Measurements from ENCODE around the gene PPM1M. TPM values are rescaled to one million over a fixed set of nuclear protein-coding genes. Genes with fewer than 3 reads are reported as not detected.

PPM1M gene
- total and polyA plus RNA-seq, 8 donors = 7.9 to 44.9 (median 15.8) TPM

DNA sequence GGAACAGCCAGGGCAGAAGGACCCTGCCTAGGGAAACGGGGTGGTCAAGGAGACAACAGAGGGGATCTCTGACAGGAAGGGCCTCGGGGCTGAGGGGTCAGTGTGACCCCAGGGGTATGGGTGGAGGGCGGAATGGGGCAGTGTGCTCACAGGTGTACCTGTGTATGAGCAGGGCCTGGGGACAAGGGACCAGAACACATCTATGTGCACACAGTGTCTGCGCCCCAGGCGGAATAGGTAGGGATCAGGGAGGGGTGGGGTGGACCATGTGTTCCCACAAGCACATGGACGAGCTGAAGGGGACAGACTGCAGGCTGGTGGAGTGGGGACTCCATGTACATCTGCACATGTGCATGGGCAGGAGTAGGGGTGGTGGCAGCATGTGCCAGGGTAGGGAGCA, 15.1 kb upstream of the PPM1M start:
- TF ChIP-seq POLR2A (IDR thresholded peaks at IDR 0.05) (no peak), POLR2AphosphoS5 (IDR thresholded peaks at IDR 0.05) (no peak), EP300 (IDR thresholded peaks at IDR 0.05) (no peak)
- TF ChIP-seq, protein P1, sequence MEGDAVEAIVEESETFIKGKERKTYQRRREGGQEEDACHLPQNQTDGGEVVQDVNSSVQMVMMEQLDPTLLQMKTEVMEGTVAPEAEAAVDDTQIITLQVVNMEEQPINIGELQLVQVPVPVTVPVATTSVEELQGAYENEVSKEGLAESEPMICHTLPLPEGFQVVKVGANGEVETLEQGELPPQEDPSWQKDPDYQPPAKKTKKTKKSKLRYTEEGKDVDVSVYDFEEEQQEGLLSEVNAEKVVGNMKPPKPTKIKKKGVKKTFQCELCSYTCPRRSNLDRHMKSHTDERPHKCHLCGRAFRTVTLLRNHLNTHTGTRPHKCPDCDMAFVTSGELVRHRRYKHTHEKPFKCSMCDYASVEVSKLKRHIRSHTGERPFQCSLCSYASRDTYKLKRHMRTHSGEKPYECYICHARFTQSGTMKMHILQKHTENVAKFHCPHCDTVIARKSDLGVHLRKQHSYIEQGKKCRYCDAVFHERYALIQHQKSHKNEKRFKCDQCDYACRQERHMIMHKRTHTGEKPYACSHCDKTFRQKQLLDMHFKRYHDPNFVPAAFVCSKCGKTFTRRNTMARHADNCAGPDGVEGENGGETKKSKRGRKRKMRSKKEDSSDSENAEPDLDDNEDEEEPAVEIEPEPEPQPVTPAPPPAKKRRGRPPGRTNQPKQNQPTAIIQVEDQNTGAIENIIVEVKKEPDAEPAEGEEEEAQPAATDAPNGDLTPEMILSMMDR (IDR thresholded peaks at IDR 0.05) = no peak
- 89 to 94% (median 92%) methylated on average over 6 of the region's 6 CpGs for WGBS, 5 donors
- intact Hi-C loops (cut with DNase I; ENCODE audit: low total_unique reads) = no loop called here

DNA sequence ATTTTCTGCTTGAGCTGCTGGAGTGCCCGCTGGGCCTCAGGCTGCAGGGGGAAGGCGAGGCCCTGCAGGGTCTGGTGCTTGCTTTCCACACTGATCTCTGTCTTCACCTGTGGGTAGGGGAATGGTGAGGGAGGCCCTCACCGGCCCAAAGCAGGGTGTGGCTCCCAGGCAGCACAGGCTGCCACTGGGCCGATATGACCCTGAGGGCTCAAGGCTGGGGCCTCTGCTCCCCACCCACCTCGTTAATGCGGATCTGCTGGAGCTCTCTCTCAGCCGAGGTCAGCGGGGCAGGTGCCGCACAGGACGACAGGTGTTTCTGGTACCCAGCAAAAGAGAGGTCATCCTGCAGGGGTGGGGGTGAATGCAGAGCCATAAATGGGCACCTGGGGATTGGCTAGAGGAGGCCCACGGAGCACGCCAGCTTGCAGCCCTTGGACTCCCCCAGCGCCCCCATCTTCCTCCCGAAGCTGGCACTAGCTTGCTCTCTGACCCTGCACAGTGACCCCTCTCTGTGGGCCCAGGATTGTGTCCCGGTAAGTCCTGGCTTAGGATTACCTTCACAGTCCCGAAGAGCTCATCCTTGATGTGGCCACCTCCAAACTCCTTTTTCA, 14.6 kb upstream of the PPM1M start:
- Histone ChIP-seq H3K4me3 (no peak overlapping the region), H3K9me3 (no peaks in the 10 kb centered on the region), H3K27me3 (no peaks in the 10 kb centered on the region), H3K36me3 (peaks cover 50 to 80% (median 78%) of the 10 kb centered on the region in 4 donors), H3K4me1 (peaks cover 0 to 37% (median 29%) of the 10 kb centered on the region in 4 donors), H3K27ac (no peak overlapping the region)
- 83 to 90% (median 88%) methylated on average over 12 to 16 of the region's 16 CpGs for WGBS, 5 donors
- peak in 1 of 2 donors; percentile 12 for DNase-seq
- TF ChIP-seq POLR2AphosphoS5 (IDR thresholded peaks at IDR 0.05) = no peak
- TF ChIP-seq EP300 (IDR thresholded peaks at IDR 0.05) = no peak
- no peak for TF ChIP-seq POLR2A (IDR thresholded peaks at IDR 0.05)
- TF ChIP-seq, protein P1 (IDR thresholded peaks at IDR 0.05) = no peak
- intact Hi-C loops (cut with DNase I; ENCODE audit: low total_unique reads) = no loop called here

More for the DNA sequence above, 15.1 kb upstream of the PPM1M start:
- Histone ChIP-seq H3K27me3 (no peaks in the 10 kb centered on the region), H3K27ac (no peak overlapping the region), H3K36me3 (peaks cover 50 to 80% (median 78%) of the 10 kb centered on the region in 4 donors), H3K4me3 (no peak overlapping the region), H3K4me1 (peaks cover 0 to 33% (median 25%) of the 10 kb centered on the region in 4 donors), H3K9me3 (no peaks in the 10 kb centered on the region)
- DNase-seq = peak in 1 of 2 donors; percentile 2

DNA sequence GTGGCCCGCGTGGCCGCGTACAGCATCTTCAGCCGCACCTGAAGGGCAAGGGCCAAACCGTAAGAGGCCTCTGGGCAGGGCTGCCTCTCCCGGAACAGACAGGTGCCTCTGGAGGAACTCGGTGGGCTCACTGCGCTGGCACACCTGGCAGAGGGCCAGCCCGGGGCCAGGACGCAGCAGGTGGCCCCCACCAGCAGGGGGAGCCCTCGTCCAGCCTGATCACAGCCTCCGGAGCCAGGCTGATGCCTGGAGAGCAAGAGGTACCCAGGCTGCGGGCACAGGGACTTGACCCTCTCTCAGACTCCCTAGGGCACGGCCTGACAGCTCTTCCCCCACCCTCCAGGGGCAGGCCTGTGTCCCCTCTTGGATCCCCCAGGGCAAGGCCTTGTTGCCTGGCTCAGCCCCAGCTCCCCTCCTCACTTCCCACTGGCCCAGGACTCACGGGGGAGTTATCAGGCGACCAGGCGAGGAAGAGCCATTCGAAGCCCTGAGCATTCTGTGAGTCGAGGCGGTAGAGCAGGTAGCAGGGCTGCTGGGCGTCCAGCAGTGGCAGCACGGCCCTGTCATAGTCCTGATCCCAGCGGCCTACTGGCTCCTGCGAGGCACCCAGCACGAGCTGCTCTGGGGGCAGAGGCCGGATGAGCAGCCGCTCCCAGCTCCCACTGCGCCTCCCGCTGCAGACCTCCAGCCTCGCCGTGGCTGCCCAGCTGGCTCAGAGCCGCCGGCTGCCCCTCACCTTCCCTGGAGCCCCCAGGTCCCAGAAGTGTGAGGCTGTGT, 13.9 kb upstream of the PPM1M start:
- Histone ChIP-seq H3K36me3 (peaks cover 50 to 80% (median 78%) of the 10 kb centered on the region in 4 donors), H3K4me3 (no peak overlapping the region), H3K9me3 (no peaks in the 10 kb centered on the region), H3K27me3 (no peaks in the 10 kb centered on the region), H3K4me1 (peaks cover 7 to 43% (median 35%) of the 10 kb centered on the region in 4 donors), H3K27ac (no peak overlapping the region)
- intact Hi-C loops (cut with DNase I; ENCODE audit: low total_unique reads) = no loop called here
- TF ChIP-seq POLR2AphosphoS5 (IDR thresholded peaks at IDR 0.05) (peak in 2 of 3 donors; percentile 14 to 64), POLR2A (IDR thresholded peaks at IDR 0.05) (no peak)
- TF ChIP-seq, protein P1 (IDR thresholded peaks at IDR 0.05) = peak in 5 of 7 experiments; percentile 82 to 95 (median 92)
- 64 to 72% (median 66%) methylated on average over 22 to 34 of the region's 34 CpGs for WGBS, 5 donors
- peak; percentile 85 to 86 for DNase-seq

DNA sequence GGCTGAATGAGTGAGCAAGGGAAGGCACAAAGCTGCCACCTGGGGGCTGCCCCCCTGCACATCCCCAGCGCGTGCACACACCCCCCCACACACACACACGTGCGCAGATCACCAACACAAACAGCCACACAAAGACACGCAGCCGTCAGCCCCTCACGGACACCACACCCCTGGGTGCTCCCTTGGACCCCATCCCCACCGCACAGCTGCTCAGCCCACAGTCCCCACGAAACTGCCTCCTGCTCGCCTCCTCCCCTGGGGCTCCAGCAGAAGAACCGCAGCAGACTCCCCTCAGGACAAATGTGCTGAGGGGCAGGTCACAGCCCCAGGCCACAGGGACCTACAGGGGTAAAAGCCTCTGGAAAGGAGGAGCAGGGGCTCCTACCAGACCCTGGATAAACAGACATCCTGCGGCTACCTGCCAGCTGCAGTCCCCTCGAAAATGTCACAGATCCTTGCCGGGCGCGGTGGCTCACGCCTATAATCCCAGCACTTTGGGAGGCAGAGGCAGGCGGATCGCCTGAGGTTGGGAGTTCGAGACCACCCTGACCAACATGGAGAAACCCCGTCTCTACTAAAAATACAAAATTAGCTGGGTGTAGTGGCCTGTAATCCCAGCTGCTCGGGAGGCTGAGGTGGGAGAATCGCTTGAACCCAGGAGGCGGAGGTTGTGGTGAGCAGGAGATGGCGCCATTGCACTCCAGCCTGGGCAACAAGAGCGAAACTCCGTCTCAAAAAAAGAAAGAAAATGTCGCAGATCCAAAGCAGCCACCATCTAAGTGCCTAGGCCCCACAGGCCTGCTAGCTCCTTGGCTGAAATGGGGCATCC, 13.1 kb upstream of the PPM1M start:
- intact Hi-C loops (cut with DNase I; ENCODE audit: low total_unique reads) = no loop called here
- Histone ChIP-seq H3K36me3 (peaks cover 50 to 77% (median 73%) of the 10 kb centered on the region in 4 donors), H3K27ac (peak overlapping the region in 1 of 5 donors; percentile 0), H3K4me1 (peaks cover 15 to 51% (median 43%) of the 10 kb centered on the region in 4 donors), H3K27me3 (no peaks in the 10 kb centered on the region), H3K4me3 (no peak overlapping the region), H3K9me3 (no peaks in the 10 kb centered on the region)
- DNase-seq = no peak
- 87 to 88% (median 88%) methylated on average over 28 of the region's 28 CpGs for WGBS, 5 donors
- no peak for TF ChIP-seq POLR2AphosphoS5 (IDR thresholded peaks at IDR 0.05)
- no peak for TF ChIP-seq EP300 (IDR thresholded peaks at IDR 0.05)
- TF ChIP-seq POLR2A (IDR thresholded peaks at IDR 0.05) = no peak
- TF ChIP-seq, protein P1 (IDR thresholded peaks at IDR 0.05) = no peak

Data from stomach (tissue), 9 donors.